GM18909 (cell line): Measurements from ENCODE around the gene SLC29A3.
A peak's percentile ranks its signal among the peaks of the same experiment; 100 is the strongest.
"Not testable (repeated sequence)": the region's sequence is repeated elsewhere in the genome, so short reads cannot be mapped to it uniquely, and the experiment has no call there.

Experiments
- ATAC-seq: cut with Tn5 transposase; IDR thresholded peaks from one replicate; pipeline ENCODE4 v1.9.1; 2021; ENCODE audit warnings: mild to moderate bottlenecking; ENCODE audit not compliant: unreplicated experiment, poor library complexity

The SLC29A3 gene

DNA sequence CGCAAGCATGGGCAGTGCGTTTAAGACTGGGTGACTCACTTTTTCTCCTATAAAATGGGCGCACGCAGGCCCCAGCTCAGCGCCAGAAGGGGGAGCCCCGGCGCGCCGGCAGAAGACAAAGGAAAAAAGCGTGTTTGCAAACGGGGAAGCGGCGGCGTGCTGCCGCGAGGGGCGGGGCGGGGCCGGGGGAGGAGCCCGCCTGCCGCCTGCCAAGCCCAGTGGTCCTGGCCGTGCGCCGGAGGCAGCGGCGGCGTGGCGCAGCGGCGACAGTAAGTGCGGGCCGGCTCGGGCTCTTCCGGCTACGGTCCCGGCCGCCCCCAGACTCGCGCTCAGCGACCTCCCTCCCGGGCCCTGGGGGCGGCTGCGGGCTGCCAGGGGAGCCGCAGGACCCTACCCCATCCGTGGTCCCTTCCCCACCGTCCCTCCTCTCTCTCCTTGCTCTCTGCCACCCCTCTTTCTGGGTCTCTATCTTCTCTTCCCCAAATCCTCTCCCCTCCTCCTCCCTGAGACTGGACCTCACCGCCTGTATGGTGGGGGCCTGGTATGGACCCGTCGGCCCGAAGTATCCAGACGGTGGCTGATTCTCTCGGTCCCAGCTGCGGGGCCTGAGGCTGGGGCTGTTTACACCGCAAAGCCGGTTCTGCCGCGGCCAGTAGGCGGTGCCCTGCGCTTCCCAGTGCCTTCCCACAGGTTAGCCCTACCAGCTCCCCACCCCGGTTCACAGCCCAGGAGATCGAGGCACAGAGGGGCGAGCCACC lies at the start of gene SLC29A3:
Gene SLC29A3, plus strand, starts transcription at position 218 of the 758 bp plus-strand sequence. Its CDS starts 51 bp downstream, at position 269.
- peak; percentile 69 for ATAC-seq

DNA sequence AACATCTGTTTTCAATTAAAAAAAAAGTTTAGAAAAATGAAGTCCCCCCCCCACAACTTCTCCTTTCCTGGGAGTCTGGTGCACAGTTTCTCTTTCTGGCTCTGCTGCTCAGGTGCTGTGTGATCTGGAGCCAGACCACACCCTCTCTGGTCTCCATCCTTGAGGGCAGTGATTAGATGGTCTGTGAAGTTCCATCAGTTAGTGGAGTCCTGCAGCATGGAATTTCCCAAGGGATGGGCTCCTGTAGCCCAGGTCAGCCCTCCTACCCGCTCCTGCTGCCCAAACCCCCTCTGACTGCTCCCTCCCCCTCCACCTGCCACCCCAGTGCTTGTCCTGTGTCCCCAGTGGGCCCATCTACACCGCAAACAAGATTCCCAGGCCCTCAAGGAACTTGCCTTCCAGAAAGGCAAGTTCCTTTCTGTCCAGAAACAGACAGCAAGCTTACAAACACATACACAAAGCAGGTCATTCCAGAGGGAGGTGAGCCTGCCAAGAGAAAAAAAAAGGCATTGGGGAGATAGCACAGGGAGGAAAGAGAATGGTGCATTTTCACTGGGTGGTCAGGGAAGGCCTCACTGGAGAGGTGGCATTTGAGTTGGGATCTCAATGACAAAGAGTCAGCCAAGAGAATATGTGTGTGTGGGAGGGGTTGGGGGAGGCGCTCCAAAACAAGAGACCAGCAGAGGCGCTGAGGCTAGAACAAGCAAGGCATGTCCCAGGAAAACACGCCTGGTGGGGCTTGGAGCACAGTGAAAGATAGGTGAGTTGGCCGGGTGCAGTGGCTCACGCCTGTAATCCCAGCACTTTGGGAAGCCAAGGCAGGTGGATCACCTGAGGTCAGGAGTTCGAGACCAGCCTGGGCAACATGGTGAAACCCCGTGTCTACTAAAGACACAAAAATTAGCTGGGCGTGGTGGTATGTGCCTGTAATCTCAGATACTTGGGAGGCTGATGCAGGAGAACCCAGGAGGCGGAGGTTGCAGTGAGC lies 49.5 kb upstream of the SLC29A3 start:
- ATAC-seq = no peak

DNA sequence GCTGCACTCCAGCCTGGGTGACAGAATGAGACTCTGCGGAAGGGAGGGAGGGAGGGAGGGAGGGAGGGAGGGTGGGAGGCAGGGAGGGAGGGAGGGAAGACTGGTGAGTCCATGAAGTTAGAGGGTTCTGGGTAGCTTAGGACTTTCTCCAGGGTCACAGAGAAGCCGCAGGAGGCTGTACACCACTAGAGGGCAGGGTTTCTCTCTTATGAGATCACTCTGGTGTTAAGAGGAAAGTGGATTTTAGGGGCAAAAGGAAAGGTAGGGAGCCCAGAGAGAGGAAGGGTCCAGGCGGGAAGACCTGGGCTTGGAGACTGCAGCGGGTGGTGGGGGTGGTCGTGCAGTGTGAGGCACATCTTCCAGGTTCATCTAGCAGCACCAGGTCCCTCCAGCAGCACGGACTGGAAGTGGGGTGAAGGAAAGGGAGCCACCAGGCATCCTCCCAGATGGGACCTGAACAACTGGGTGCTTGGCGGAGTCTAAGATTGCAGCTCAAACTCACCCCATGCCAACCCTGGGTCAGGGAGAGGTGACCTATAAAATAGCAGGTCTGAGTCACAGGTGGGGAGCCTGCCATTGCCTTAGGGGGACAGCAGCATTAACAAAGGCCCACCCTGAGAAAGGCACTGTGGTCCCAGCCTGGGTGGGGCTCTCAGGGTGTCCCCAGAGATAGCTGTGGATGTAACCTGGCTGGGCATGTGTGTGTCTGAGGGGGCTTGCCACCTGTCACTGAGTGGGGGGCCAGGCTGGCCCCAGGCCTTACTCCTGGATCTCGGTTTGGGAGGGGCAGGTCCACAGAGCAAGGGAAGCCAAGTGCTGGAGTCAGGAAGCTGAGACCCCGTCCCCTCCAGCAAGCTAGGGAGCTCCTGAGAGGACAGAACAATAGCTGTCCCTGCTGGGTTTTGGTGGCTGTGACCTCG lies 48.5 kb upstream of the SLC29A3 start:
- no peak for ATAC-seq

DNA sequence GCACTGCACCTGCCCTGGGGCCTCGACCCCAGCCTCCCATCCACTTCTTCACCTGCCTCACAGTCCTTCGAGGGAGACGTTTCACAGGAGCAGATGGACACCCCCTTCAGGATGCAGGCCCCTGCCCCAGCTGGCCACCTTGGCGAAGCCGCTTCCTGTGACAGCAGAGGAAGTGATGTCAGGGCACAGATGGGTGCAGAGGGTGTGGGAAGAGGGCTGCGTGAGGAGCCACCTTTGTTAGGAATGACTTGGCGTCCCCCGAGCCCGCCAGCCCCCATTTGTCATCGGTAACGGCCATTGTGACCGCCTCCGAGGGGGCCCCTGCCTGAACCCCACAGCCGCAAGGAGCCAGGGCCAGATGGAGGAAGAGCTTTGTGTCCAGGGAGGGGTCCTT lies 47.4 kb upstream of the SLC29A3 start:
- ATAC-seq = no peak

DNA sequence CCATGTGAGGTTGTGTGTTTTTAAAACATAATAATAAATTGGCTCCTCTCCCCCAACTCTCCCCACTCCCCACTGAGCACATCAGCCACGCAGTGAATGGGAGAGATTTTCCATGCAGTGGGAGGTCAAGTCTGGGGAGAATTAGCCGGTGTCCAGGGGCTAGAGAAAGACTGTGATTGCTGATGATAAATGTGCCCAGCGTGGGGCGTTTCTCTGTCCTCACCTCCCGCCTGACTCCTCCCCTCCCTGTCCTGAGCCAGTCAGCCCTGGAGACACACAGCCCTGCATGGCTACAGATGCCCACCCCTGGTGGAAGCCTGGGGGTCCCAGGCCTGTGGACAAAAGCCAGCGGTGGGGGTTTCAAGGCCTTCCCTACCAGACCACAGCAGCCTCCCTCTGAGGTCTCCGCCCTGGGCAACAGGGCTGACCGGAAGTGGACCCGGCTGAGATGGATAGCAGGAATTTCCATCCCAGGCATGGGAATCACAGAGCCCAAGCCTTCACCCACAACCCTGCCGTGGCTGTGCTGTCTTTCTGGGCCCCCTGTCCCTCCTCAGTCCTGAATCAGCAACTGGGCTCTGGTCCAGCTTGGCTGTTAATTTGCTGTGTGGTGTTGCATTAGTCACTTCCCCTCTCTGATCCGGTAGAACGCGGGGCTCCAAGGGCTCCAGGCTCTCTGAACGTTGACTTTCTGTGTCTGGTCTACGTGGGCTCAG lies 46.8 kb upstream of the SLC29A3 start:
- no peak for ATAC-seq

DNA sequence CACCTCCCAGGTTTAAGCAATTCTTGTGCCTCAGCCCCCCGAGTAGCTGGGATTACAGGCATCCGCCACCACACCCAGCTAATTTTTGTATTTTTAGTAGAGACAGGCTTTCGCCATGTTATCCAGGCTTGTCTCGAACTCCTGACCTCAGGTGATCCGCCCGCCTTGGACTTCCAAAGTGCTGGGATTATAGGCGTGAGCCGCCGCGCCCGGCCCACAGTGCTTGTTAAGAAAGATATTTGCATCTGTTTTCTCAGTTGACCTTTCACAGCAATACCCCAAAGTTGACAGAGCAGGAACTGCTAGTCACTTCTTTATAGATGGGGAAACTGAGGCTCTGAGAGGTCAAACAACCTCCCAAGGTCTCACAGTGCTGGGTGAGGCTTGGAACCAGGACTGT lies 46.1 kb upstream of the SLC29A3 start:
- not testable (repeated sequence) for ATAC-seq

DNA sequence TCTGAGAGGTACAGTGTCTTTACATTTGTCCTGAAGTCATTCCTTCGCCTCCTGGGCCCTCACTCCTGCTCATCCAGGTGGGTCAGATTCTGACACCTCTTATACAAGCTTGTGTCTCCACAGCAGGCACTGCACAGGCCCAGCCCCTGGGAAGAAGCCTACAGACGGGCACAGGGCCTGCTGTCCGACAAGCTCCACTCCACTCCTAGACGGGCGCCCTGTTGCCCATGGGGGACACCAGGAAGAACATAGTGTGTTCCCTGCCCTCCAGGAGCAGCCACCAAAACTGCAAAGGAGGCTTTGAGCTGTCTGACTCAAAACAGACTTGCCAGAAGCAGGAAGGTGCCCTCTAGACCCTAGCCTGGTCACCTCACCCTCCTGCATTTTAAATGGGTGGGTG lies 45.6 kb upstream of the SLC29A3 start:
- no peak for ATAC-seq

DNA sequence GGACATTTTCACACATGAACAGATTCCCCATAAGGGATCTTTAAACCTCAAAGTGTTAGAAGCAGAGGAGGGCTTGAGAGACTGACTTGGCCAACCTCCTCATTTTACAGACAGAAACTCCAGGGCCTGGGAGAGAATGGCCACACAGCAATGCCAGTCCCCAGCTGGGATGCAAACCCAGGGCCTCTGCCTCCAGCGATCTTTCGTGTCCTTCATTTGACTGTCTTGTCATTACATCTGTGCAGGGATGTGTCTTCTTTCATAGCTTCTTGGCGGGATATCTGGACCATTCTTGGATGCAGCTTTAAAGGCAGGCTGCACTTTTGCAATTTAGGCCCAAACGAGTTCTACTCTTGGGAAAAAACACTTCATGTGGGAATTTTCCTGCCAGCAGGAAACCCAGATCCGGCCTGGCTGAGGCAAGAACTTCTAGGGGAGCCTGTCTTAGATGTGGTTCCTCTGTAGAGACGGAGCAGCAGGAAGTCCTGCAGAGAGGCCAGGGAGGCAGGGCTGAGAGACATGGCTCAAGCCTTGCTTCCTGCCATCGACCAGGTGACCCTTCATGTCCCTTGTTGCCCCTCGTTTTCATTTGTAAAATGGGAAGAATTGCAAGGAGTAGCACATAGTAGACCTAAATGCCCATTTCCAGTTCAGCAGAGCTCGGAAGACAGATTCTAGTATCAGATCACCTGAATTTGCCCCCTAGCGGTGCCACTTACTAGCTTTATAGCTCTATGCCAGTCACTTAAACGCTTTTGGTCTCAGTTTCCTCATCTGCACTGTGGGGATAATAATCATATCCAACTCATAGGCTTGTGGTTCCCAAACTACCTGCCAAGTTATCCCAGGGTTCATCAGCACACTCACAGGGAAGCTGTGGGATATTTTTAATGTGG lies 43.9 kb upstream of the SLC29A3 start:
- no peak for ATAC-seq

DNA sequence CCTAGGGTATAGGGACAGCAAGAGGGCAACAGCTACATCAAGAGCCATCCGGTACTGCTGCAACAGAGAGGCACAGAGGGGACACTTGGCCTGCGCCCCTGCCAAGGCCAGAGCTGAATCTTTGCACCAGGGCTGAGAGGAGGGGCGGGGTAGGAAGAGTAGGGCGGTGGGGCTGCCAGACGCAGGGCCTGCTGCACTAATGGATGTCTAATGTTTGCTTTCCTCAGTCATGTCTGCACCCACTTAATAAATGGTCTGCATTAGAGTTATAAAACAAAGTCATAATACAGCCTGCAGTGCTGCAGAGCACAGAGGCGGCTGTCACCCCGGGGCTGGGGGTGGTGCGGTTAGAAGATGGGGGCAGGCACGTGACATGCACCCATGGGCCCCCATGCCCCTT lies 42.2 kb upstream of the SLC29A3 start:
- ATAC-seq = no peak

DNA sequence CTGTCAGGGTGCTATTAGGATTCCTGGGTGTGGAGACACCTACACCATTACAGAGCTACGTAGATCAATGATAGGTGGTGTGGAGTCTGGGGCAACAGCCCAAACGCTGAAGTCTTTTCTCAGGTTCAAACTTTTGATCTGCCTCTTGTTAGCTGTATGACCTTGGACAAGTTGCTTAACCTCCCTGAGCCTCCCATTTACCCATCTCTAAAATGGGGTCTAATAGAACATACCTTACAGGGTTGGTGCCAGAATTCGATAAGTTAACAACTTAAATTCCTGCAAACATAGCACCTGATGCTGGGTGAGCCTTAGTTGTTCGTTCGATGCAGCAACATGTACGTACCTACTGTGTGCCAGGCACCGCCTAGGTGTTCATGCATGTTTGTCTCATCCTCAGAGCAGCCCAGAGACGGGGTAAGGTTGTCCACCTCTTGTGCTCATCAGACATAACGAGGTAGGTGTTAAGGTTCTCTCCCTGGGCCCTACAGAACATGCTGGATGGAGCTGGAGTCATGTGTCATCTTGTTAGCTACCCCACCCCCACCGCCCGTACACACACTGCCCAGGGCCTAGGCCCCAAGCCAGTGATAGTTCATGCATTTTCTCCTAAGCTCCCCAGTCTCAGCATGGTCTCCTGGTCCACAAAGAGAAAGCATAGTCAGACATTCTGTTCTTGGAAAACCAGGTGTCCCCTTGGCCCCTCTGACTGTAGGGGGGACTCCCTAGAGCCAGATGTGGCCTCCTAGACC lies 41.0 kb upstream of the SLC29A3 start:
- no peak for ATAC-seq

DNA sequence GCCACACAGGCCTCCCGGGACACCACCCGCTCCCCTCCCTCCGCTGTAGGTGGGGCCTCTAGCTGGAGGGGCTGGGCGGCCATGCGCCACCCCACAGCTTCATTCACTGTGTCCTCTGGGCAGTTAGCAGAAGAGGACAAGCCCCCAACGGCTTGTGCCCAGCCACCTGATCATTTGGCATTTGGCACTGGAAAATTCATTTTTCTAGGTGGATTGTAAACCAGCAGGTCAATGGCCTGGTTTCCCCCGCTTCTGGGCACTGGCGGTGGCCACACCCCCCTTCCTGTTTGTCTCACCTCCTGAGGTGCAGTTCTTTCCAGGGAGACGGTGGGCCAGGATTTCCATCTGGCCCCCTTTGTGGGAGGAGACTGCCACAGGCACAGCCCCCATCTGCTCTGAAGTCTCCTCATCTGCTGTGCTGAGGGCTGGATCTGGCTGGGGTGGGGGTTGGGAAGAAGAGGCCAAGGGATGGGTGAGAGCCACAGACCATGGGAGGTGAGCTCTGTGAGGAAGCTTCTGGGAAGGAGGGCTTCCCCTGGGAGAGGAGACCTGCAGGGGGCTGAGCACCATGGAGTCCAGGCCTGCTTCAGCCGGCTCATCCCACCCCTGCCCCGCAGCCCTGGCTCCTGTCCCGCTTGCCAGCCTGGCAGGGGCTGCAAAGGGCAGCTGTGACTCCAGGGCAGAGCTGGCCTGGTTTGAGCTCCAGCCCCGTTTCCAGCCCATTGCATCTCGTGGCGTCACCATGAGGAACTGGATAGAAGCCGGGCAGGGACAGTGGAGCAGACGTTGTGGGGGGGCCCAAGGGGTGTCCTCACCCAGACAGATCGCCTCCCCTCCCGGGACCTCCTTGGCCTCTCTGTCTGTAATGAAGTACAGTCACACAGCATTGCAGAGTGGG lies 40.1 kb upstream of the SLC29A3 start:
- no peak for ATAC-seq

DNA sequence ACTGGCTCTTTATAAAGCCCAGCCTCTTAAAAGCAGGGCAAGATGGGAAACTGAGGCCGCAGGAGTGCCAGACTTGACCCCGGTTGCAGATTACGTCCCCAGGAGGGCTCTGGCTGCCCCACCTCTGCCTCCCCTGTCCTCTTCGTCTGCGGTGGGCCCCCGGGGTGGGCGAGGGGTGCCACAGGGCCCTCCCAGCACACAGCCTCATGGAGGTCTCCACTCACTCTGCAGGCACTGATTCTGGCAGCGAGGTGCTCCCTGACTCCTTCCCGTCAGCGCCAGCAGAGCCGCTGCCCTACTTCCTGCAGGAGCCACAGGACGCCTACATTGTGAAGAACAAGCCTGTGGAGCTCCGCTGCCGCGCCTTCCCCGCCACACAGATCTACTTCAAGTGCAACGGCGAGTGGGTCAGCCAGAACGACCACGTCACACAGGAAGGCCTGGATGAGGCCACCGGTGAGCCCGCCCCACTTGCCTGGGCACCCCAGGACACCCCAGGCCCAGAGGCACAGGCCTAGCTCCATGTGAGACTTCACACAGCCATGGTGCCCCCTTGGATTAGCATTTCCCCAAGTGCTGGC lies 39.4 kb upstream of the SLC29A3 start:
- no peak for ATAC-seq

DNA sequence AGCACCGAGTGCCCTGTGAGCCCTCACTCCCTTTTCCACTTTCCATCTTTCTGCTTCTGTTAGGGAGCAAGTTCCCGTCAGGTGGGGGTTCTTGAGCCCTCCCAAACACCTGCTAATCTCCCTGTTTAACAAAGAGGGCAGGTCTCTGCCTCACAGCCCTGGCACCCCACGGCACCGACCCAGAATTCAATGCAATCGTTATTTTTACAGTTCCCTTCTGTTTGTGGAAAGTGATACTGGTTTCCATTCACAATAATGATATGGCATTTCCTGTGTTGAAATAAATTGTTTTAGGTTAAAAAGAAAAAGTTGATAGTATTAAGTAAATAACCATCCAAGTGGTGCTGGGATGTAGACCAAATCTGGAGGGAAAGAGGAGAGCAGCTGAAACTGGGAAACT lies 38.8 kb upstream of the SLC29A3 start:
- no peak for ATAC-seq

DNA sequence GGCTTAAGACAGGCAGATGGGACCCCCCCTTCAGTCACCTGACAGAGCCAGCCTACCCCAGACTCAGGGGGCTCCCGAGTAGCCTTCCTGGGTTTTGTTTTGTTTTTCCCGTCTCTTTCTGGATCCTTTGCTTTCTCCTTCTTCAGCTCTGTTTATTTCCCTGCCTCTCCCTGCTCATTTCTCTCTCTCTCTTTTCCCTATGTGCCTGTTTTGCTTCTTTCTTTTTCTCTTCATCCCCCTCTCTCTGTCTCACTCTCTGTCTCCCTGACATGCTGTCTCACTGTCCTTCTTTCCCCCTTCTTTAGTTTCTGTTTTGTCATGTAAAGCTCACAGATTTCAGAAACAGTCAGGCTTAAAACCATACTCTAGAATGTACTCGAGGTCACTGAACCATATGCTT lies 38.2 kb upstream of the SLC29A3 start:
- no peak for ATAC-seq

DNA sequence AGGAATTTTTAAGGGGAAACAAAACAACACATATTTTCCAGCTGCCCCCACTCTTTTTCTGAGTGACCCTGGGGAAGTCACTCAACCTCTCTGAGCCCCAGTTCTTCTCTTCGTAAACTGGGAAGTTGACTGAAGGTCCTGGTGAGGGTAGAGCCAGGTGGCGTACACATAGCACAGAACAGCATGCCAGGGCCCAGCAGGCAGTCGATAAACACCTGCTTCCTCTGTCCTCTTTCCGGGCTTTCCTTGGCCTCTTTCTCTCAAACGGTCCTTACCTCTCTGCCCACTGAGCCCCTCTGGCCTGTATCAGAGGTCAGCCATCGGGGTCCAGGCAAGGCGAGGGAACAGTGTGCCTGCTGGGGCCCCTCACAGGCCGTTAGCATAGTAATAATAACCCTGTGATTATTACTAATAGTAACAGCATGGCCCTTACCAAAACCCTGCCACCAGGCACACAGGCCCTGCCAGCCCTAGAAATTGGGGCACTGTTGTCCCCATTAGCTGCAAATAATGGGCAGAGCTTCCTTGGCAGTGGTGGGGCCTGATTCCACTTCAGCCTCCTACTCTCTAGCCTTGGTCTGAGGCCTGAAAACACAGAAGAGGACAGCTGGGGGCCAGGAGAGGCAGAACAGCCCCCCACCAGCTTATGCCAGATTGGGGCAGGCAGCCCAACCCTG lies 37.3 kb upstream of the SLC29A3 start:
- ATAC-seq = no peak

DNA sequence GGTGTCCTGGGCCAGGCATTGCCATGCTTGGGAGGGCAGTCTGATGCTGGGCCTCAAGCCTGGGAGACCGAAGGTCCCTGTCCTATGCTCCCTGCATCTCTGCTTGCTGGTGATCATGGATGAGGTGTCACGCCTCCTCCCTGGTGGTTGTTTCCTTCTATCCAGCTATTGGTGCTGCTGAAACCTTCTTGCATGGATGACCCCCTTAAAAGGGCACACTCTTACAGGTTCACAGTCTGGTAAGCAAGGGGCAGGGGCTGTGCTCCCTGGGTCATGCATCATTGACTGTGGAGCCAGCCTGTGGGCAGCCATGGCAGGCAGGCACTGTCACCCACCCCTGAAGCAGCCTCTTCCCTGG lies 36.8 kb upstream of the SLC29A3 start:
- ATAC-seq = no peak
